HG03159 (cell line): ENCODE data around the gene GDF11.
A peak's percentile ranks its signal among the peaks of the same experiment; 100 is the strongest.

Experiments used
- ATAC-seq: cut with Tn5 transposase; IDR thresholded peaks from one replicate; pipeline ENCODE4 v1.9.1; 2021; ENCODE audit warnings: mild to moderate bottlenecking, moderate library complexity; ENCODE audit not compliant: unreplicated experiment

GDF11 gene

GRCh38 chr12:55742719-55743405, at the start of gene GDF11:
GDF11 (plus strand) TSS chr12:55743122; CDS start chr12:55743317, 195 bp downstream.
- ATAC-seq = peak; percentile 23

- ATAC-seq = no peak
These were observed 49.4 kb upstream of the GDF11 start for GRCh38 chr12:55693323-55694187.

- ATAC-seq = no peak
These were observed 48.8 kb upstream of the GDF11 start for GRCh38 chr12:55694188-55694515.

- ATAC-seq = no peak
These were observed 48.3 kb upstream of the GDF11 start for GRCh38 chr12:55694651-55695050.

- ATAC-seq = no peak
These were observed 47.6 kb upstream of the GDF11 start for GRCh38 chr12:55695349-55695748.

DNA sequence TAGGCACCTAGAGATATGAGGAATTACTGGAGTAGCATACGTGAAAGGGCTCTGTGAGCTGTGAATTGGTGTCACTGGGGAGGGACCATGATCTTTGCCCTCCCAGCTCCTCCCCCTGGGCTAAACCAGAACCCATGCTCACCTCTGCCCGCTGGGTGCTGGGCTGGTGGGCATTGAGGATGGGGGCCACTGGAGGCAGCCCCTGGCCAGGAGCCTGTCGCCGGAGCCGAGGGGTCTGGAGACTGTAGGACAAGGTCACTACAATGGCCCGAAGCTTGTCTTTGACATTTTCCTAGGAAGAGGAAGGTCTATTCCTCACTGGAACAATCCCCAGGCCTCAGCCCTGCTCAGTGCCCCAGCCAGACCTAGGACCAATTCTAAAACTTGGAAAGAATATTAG, 46.8 kb upstream of the GDF11 start:
- no peak for ATAC-seq

GRCh38 chr12:55696796-55697462, 46.0 kb upstream of the GDF11 start:
- no peak for ATAC-seq

DNA sequence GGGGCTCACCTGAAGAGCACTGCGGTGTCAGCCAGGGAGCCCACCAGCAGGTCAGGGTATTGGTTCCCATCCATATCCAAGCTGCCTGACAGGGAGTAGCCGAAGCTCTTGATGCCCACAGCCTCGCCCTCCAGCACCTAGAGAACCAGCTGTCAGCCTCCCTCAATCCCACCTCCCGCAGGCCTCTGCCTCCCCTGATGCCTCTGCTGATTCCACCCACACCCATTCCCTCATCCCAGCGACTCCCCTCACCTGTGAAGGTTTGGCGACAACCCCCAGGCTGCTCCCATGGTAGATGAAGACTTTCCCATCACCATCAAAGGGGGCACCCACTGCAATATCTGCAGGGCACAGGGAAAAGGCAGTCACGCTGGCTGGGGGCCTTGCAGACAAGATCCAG, 45.2 kb upstream of the GDF11 start:
- no peak for ATAC-seq

GRCh38 chr12:55698241-55698955, 44.5 kb upstream of the GDF11 start:
- no peak for ATAC-seq

GRCh38 chr12:55698965-55699364, 44.0 kb upstream of the GDF11 start:
- ATAC-seq = no peak

DNA sequence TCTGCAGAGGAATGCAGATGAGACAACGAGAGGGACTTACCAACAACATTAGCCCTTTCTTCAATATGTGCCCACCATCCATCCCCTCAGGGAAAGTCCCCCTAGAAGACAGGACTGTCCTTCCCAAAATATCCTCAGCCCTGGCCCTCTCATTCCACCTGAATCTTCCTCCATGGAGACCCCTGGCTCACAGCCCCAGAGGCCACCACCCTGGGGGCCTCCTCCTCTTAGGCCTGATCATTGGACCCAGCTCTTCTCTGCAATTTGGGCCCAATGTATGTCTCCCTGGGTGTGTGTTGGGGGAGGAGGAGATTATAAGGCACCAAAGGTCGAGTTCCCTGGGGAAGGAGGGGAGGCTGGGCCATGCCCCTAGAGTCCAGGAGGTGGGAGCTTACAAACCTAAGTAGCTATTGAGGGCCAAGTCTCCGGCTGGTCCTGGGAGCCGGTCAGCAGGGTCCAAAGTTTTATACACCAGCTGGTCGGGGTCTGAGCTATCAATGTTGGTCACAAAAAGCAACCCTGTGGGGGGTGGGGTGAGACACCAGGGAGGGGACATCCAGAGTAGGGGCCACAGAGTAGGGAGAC, 43.4 kb upstream of the GDF11 start:
- ATAC-seq = no peak

- ATAC-seq = no peak
These were observed 42.5 kb upstream of the GDF11 start for GRCh38 chr12:55700255-55701018.

DNA sequence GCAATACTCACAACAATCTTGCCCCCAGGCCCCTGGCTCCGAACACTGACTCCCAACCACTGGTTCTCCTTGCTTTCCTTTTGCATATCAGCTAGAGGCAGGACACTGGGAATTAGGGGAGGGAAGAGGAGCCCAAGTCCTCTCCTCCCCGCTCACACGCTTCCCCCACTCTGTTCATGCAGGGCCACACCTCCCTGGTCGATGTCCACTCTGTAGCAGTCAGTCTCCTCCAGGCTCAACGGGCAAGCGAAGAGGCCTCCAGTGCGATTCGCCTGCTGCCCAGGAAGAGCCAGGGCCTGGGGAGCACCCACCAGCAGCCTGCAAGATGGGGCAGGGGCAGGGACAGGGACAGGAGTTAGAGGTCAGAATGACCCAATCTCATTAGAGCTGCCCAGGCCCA, 40.1 kb upstream of the GDF11 start:
- ATAC-seq = no peak

- ATAC-seq = no peak
These were observed 39.6 kb upstream of the GDF11 start for GRCh38 chr12:55703288-55703687.

DNA sequence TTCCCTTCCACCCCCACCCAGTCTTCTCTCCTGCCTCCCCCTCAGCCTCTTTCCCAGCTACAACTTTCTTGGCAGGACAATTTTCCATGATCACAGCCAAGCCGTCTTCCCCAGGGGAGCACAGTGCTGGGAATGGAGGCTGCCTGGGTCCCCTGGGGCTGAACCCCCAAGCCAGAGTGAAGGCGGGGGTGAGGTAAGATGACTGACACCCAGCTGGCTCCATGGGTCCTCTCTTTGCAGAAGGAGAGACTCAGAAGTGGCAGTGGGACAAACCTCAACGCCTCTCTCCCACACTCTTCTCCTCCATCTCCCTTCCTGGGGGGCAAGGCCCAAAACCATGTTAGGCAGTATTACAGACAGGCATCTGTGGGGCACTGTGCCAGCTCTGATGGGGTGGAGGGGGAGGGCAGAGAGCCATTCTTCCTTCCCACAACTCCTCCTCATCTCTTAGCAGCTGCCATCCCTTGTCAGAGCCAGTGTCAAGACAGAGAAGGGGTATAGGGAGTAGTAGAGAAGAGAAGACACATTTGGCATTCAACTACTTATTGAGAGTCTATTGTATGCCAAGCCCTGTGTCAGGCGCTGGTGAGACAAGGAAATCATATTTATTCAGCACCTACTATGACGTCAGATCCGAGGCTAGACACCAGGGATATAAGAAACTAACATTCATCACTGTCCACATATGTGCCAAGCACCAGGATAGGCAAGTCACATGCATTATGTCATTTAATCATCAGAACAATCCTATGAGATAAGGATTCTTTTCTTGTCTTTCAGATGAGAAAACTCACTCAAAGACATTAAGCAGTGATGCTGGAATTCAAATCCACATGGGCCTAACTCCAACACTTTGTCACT, 38.8 kb upstream of the GDF11 start:
- ATAC-seq = no peak

DNA sequence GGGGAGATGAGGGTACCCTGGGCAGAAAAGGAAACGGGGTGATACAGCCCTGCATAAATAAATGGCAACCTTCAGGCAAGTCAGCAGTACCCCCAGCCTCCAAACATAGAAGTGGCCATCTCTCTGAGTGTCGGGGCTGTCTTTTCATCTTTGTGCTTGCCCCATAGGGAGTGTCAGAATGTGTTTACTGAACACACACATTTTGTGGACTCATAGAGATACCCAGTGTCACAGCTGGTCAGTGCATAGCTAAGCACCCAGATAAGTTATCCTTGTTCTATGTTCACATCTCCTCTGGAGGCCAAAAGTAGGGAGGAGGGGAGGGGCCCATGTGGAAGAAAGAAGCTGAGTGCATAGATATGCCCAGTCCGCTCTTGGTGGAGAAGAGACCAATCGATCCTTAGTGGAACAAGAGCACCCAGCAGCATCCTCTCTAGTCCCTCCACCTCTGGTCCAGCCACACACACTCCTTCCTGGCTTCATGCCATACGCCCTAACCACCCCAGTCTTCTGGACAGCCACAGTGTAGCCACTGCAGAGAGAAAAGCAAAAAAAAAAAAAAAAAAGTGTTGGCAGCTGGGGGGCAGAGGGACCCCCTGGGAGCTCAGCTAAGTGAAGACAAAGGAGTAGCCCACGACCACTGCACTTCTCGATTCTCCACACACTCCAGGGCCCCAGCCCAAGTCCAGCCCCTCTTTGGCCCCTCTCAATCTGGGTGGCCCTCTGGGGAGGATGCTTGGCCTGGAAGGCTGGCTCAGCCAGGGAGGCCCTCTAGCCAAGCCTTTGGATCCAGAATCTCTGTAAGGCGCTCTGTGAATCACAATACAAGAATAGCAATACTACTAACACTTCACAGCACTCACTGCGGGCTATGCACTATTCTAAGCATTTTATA, 37.9 kb upstream of the GDF11 start:
- no peak for ATAC-seq

GRCh38 chr12:55705782-55706402, 37.0 kb upstream of the GDF11 start:
- no peak for ATAC-seq
